CD4-positive, alpha-beta T cell treated with Interleukin-6 for 4 hours (primary cell): Measurements from ENCODE around the gene CXCL8.
"Not testable (repeated sequence)": the region's sequence is repeated elsewhere in the genome, so short reads cannot be mapped to it uniquely, and the experiment has no call there.

Experiments used
- DNase-seq: peaks from one replicate; pipeline ENCODE4 v3.0.0-alpha.2; 2020; ENCODE audit warnings: mixed read lengths

Gene CXCL8

DNA sequence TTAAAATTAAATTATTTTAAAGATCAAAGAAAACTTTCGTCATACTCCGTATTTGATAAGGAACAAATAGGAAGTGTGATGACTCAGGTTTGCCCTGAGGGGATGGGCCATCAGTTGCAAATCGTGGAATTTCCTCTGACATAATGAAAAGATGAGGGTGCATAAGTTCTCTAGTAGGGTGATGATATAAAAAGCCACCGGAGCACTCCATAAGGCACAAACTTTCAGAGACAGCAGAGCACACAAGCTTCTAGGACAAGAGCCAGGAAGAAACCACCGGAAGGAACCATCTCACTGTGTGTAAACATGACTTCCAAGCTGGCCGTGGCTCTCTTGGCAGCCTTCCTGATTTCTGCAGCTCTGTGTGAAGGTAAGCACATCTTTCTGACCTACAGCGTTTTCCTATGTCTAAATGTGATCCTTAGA, at the start of gene CXCL8:
Gene CXCL8, plus strand, starts transcription at position 217 of the 426 bp plus-strand sequence. Its CDS starts 90 bp downstream, at position 307.
- DNase-seq, result no peak

DNA sequence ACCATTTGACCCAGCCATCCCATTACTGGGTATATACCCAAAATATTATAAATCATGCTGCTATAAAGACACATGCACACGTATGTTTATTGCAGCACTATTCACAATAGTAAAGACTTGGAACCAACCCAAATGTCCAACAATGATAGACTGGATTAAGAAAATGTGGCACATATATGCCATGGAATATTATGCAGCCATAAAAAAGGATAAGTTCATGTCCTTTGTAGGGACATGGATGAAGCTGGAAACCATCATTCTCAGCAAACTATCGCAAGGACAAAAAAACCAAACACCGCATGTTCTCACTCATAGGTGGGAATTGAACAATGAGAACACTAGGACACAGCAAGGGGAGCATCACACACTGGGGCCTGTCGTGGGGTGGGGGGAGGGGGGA, 49.2 kb upstream of the CXCL8 start:
- not testable (repeated sequence) for DNase-seq

- DNase-seq, result no peak
Measured at GRCh38 chr4:73691759-73692158, 48.6 kb upstream of the CXCL8 start.

- DNase-seq, result no peak
Measured at GRCh38 chr4:73692254-73692653, 48.1 kb upstream of the CXCL8 start.

GRCh38 chr4:73692701-73693100, 47.7 kb upstream of the CXCL8 start:
- no peak for DNase-seq

GRCh38 chr4:73693811-73694210, 46.6 kb upstream of the CXCL8 start:
- DNase-seq, result no peak

DNA sequence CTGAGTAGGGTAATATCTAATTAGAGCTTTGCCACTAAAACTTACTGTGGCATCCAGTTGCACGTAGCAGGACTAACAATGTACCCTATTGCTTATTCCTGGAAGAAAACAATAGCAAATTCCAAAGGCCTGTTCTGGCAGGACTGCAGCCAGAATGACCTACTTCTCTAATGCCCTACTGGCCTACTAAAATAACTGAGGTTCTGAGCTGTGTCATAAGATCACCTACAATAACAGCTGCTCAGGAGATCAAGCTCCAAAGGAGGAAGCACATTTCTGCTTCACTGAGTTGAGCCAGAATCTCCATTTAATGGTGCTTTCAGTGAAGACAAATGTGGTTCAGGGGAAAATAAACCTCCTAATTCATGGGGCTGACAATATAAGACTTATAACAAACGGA, 42.2 kb upstream of the CXCL8 start:
- no peak for DNase-seq

DNA sequence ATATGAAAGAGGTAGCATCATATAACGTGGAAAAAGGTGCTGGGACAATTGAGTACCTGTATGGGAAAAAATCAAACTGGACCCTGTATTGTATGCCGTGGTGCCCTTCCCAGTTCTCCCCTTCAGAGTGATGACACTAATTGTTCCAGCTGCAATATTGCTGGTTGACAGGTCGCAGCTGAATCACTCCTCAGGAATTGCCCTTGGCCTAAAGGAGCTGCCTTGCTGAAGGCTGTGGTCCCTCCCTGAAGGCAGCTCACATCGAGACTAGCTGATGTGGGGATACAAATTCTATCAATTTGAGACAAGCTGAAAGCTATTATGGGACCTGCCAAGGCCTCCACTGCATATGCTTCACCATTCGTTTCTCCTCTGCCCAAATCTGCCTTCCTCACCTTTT, 39.3 kb upstream of the CXCL8 start:
- DNase-seq, result no peak

DNA sequence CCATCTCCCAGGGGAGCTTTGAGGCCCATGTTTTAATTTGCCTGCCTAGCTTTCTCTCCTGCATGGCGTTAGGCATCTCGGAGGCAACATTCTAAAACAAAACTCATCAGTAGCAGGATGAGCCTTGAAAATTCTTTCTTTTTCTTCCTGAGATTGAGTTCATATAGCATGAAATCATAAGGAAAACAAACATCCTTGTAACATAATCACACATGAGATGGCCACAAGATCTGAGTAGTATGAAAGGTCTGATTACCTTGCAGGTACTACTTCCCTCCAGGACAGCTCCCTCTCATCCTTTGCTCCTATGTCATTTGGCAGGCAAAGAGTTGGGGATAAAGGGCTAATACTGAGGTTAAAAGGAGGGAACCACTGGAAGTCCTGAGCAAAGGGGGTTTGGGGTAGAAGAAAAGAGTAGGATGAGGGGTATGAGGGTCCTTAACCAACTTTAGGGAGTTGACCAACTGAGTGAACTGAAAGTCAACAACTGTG, 37.5 kb upstream of the CXCL8 start:
- DNase-seq, result no peak

DNA sequence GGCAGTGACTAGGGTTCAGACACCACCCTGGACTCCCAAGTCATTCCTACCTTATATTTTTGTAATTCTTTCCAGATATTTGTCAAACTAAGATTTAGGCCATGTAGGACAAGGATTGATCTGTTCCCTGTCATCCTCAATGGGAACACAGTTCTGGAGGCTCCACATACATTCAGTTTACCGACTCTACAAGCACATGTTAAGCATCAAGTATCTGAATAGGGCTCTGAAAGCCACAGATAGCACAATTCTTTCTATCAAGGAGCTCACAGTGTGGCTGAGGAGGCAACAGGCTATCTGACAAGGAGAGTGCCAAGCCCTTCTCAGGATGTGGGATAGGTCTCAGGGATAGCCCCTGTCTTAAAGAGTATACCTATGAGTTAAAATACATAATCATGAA, 37.0 kb upstream of the CXCL8 start:
- DNase-seq, result no peak

DNA sequence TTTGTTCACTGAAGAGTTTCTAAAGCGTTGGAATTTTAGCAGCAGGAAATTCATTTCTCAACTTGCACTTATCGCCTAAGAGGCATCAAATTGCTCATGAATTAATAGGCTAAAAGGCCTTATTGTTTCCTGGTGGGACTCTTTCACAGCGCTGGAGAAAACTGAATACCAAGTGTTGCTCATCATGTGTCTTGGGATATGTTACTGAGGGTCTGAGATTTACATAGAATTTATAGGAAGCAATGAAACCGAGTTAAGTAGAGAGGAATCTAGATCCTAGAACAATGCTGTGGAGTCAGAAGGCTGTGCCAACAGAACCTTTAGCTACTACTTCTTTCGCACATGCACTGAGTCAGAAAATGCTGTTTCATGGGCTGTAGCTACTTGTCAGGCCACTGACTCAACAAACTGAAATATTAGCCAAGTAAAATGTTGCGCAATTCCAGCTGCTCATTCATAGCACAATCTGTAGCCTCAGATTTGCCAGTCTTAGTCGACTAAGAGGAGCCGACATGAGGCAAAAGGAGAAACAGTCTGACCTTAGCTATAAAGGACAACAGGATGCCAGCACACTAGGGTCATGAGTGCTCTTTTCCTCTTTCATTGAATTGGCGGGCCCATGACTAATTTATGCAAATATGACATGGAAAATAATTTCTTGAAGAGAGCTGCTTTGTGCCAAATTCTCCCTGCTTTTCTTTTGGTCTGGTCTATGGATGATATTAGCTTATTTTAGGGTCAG, 35.9 kb upstream of the CXCL8 start:
- DNase-seq, result no peak

- DNase-seq, result no peak
Measured at GRCh38 chr4:73705056-73705432, 35.3 kb upstream of the CXCL8 start.

DNA sequence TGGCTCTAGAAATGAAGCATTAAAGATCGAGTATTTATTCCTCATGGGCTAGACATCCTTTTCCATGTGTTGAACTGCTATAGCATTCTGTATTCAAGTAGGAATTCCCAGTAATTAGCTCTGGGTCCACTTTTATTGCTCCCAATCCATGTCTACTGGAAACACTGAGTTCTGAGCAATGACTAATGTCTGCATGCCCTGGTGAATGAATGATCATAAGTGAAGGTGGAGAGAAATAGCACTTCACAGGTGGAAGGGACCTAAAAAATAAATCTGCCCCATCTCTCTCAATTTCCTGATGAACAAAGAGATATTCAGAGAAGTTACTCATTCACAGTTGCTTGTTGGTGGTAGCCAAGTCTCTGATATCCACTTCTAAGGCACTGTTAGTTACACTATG, 34.6 kb upstream of the CXCL8 start:
- no peak for DNase-seq

GRCh38 chr4:73706811-73707210, 33.6 kb upstream of the CXCL8 start:
- DNase-seq, result no peak

- DNase-seq, result no peak
Measured at GRCh38 chr4:73707269-73707875, 33.0 kb upstream of the CXCL8 start.

DNA sequence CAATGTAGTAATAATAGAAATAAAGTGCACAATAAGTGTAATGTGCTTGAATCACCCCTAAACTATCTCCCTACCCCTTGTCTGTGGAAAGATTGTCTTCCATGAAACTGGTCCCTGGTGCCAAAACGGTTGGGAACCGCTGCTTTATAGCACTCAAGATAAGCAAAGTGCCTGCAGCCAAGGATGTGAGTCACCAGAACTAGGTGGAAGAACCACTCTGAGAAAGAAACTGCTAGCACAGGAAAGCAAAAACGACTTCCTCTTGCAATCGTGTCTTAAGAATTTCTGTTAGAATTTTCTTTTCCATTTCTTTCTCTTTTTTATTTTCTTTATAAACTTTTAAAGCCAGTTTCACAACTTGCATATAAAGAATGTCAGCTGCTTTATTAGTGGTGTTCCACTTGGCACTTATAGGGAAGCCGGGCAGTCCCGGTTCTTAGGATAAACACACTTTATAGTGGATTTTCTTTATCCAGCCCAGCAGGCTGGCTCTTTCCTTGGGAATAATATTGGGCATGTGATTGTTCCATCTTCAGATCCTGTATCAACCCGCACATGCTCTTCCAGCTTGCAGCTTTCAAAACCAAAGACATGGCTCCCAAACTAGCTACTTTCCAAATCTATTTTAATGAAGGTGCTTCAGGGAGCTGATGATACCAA, 32.3 kb upstream of the CXCL8 start:
- no peak for DNase-seq

DNA sequence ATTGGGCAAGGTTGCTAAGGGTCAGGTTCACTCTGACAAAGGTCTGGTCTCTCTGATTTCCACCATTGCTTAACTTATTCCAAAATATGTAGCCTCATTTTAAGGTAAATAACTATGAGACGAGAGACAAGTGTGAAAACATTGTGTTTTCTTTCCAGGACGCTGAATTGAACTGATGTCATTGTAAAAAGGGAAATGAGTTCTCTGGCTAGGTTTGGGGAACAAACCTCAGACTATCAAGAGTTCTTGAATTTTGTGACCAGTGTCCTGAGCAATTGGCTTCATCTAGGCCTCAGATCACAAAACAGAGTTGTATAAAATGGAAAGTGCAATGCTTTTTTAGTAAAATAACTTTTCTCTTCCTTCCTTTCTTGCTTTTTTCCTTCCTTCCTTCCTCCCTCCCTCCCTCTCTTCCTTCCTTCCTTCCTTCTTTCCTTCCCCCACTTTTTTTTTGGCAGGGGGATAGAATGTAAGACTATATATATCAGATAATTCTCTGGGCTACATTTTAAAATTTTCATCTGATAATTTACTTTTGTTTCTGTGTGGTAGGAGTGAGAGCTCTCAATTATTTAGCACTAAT, 30.8 kb upstream of the CXCL8 start:
- no peak for DNase-seq

DNA sequence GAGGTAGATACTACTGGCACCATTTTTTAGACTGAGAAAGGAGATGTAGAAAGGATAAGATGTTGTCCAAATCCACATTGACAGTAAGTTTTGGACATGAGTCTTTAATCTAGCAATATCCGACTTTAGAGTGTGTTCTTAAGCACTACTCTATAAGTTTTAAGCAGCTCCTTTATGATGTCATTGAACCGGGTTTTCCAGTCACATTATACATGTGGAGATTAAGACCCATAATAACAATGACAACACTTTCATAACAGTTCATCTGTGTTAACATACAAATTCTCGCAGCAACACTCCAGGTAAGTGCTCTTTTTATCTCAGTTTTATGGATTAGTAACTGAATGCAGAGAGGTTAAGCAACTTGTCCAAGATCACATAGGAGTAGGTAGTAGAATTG, 30.3 kb upstream of the CXCL8 start:
- DNase-seq, result no peak

DNA sequence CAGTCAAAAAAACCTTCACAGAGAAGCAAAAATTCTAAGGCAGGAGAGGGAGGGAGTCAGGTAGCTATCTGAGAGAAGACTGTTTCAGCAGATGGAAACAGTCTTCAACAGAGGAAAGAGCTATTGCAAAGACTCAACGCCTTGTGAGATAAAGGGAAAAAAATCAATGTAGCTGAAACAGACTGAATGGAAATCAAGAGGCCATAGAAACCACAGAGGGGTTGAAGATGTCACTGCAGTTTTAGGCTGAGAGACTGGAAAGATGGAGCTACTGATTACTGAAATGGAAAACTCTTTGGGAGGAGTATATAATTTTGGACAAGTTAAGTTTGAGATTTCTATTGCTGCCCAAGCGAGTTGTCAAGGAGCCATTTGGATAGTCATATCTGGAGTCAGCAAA, 28.4 kb upstream of the CXCL8 start:
- no peak for DNase-seq

DNA sequence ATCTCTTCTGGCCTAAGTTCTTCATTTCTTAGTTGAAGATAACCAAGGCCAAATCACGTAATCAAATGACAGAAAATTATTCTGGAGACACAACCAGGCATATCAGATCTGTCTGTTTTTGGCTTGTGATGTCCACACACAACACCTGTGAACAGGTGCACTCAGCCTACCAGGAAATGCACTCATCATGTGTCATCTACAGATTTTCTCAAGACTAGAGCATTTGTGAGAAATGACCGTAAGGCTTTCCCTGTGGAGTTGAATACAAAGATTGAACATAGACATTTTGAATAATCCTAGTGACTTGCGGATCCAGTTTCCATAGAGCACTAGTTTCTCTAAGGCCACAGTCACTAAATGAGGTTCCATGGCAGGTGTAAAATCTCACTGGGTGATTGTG, 26.7 kb upstream of the CXCL8 start:
- no peak for DNase-seq

GRCh38 chr4:73714647-73715046, 25.7 kb upstream of the CXCL8 start:
- DNase-seq, result no peak

DNA sequence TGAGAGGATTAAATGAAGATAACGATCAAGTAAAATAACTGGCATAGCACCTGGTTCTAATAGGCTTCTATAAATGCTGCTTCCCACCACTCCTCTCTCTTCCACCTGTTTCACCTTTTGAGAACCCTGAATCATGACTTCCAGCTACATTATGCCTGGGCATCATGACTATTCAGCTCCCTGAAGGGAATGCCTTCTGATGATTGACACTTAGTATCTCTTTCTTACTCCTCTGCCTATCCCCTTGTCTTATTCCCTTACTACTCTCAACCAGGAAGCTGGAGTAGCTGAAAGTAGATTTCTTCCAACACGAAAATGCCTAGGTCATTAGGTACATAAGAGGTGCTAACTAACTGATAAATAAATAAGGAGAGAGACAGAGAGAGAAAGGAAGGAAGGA, 24.7 kb upstream of the CXCL8 start:
- no peak for DNase-seq
